GM12878 (cell line): Measurements from ENCODE around the gene MTFR2. TPM values are rescaled to one million over a fixed set of nuclear protein-coding genes. Genes with fewer than 3 reads are reported as not detected.

ENCODE experiments used
- ATAC-seq: fragments of 200-7000 bp; cut with Tn5 transposase; 3 replicates; pipeline ENCODE4 v1.9.1; 2020; ENCODE audit warnings: mild to moderate bottlenecking, moderate library complexity
- BruUV-seq: library from RNA; stranded (reverse); fragments of 400-500 nt; replicated peaks from 2 replicates; lab custom pipeline; 2021; lab: Mats Ljungman, UMichigan
- CTCF ChIA-PET: fragments of 300-600 bp; sonication (Branson Sonifier 250); formaldehyde crosslinking; extraction: SDS; loops from one replicate; lab custom pipeline; 2021; ENCODE audit warnings: inconsistent platforms; lab: Yijun Ruan, JAX
- POLR2A ChIA-PET: fragments of 350-600 bp; formaldehyde crosslinking; extraction: SDS; loops from one replicate; lab custom pipeline; 2021; ENCODE audit warnings: inconsistent platforms; lab: Charles Lee
- RAD21 ChIA-PET: fragments of 300-600 bp; sonication (Branson Sonifier 250); formaldehyde crosslinking; loops from one replicate; lab custom pipeline; 2023; ENCODE audit warnings: antibody characterized with exemption; ENCODE audit not compliant: unreplicated experiment; lab: Charles Lee
- SMC1A ChIA-PET: fragments of 300-600 bp; sonication (Branson Sonifier 250); formaldehyde crosslinking; loops from one replicate; lab custom pipeline; 2023; ENCODE audit not compliant: unreplicated experiment, uncharacterized antibody; lab: Charles Lee
- DNase-seq: peaks from one replicate; pipeline ENCODE4 v3.0.0-alpha.2; 2011; ENCODE audit warnings: low read depth, low spot score
- FAIRE-seq: peaks from 3 replicates; lab custom pipeline; 2011; peaks lifted over from hg19 to GRCh38; lab: Jason Lieb, UNC
- H2AFZ ChIP-seq: 2 replicates; pipeline ENCODE4 v1.6.0; 2011; ENCODE audit warnings: low read depth, low read length, control low read depth; ENCODE audit not compliant: control insufficient read depth
- H3K27ac ChIP-seq: 2 replicates; pipeline ENCODE4 v1.5.1; 2011; ENCODE audit warnings: control low read depth; ENCODE audit not compliant: control insufficient read depth, insufficient read depth
- H3K27me3 ChIP-seq, 2 experiments: replicated peaks in 1 of 2; 2 replicates each; pipeline versions ENCODE4 v1.6.0 to v1.6.1; 2011; ENCODE audit warnings: low read length in 1 of 2; ENCODE audit not compliant: control insufficient read depth in 2 of 2, insufficient read depth in 2 of 2
- H3K36me3 ChIP-seq, 2 experiments: 2 replicates each; pipeline ENCODE4 v1.5.1; 2011; ENCODE audit warnings: low read length in 1 of 2; ENCODE audit not compliant: control insufficient read depth in 2 of 2, insufficient read depth in 2 of 2
- H3K4me1 ChIP-seq: 2 replicates; pipeline ENCODE4 v1.6.1; 2011; ENCODE audit warnings: mild to moderate bottlenecking, low read length, moderate library complexity, mixed read lengths; ENCODE audit not compliant: control insufficient read depth, insufficient read depth
- H3K4me2 ChIP-seq: 2 replicates; pipeline ENCODE4 v1.6.0; 2011; ENCODE audit warnings: control low read depth; ENCODE audit not compliant: control insufficient read depth, insufficient read depth
- H3K4me3 ChIP-seq: fragments of 200-600 bp; sonication (generic); 2 replicates; pipeline ENCODE4 v1.5.1; 2016
- H3K79me2 ChIP-seq: 2 replicates; pipeline ENCODE4 v1.6.0; 2011; ENCODE audit warnings: low read length; ENCODE audit not compliant: control insufficient read depth, insufficient read depth
- H3K9ac ChIP-seq: 2 replicates; pipeline ENCODE4 v1.8.0; 2011; ENCODE audit warnings: low read length, control low read depth, mixed read lengths; ENCODE audit not compliant: control insufficient read depth, insufficient read depth
- H3K9me3 ChIP-seq: replicated peaks from 3 replicates; pipeline ENCODE4 v1.5.1; 2011; ENCODE audit warnings: mild to moderate bottlenecking, low read length; ENCODE audit not compliant: control insufficient read depth, insufficient read depth
- H4K20me1 ChIP-seq: 2 replicates; pipeline ENCODE4 v1.6.0; 2011; ENCODE audit not compliant: control insufficient read depth, insufficient read depth
- CREB1 ChIP-seq: IDR thresholded peaks from 2 replicates; pipeline ENCODE4 v1.6.1; 2012; ENCODE audit warnings: low read depth, mild to moderate bottlenecking, inconsistent platforms
- E2F4 ChIP-seq: IDR thresholded peaks from 2 replicates; pipeline ENCODE4 v1.6.1; 2012; ENCODE audit warnings: low read depth, low read length, improper control_type of control experiment
- EGR1 ChIP-seq, 2 experiments: IDR thresholded peaks; 1 replicate in 1 of 2; 2 replicates in 1 of 2; pipeline ENCODE4 v1.6.1; 2011 to 2012; ENCODE audit warnings: low read depth in 2 of 2, low read length in 2 of 2, borderline replicate concordance in 1 of 2, mild to moderate bottlenecking in 1 of 2, moderate library complexity in 1 of 2
- ESRRA ChIP-seq: IDR thresholded peaks from 2 replicates; pipeline ENCODE4 v1.6.1; 2012; ENCODE audit warnings: mild to moderate bottlenecking, low read length, improper control_type of control experiment
- FOS ChIP-seq: IDR thresholded peaks from 3 replicates; pipeline ENCODE4 v1.6.1; 2011; ENCODE audit warnings: borderline replicate concordance; ENCODE audit not compliant: insufficient read length; ENCODE audit errors: extremely low read depth
- FOXM1 ChIP-seq: IDR thresholded peaks from 2 replicates; pipeline ENCODE4 v1.6.1; 2012; ENCODE audit warnings: low read depth, mild to moderate bottlenecking, inconsistent platforms, low read length, moderate library complexity
- NFXL1 ChIP-seq: fragments of 450-650 bp; IDR thresholded peaks from 2 replicates; pipeline ENCODE4 v1.6.1; 2017; ENCODE audit warnings: antibody characterized with exemption, mild to moderate bottlenecking, borderline replicate concordance
- NFYA ChIP-seq: IDR thresholded peaks from 2 replicates; pipeline ENCODE4 v1.6.1; 2011; ENCODE audit warnings: low read depth, mild to moderate bottlenecking, low read length, improper control_type of control experiment, borderline replicate concordance
- STAT1 ChIP-seq: fragments of 450-650 bp; conservative IDR thresholded peaks from 2 replicates; pipeline ENCODE4 v1.6.1; 2014; ENCODE audit warnings: antibody characterized with exemption, mild to moderate bottlenecking
- SUZ12 ChIP-seq: fragments of 200-600 bp; sonication (generic); IDR thresholded peaks from one replicate; pipeline ENCODE4 v1.6.1; 2018; ENCODE audit warnings: antibody characterized with exemption, mild to moderate bottlenecking; ENCODE audit not compliant: unreplicated experiment
- TARDBP ChIP-seq: IDR thresholded peaks from 2 replicates; pipeline ENCODE4 v1.6.1; 2016; ENCODE audit warnings: borderline replicate concordance
- WGBS: methylation state at CpG from one replicate; pipeline ENCODE4 v1.1.6; 2016; ENCODE audit warnings: low lambda C conversion rate; ENCODE audit not compliant: insufficient replicate concordance, insufficient coverage; ENCODE audit errors: missing lambda C conversion rate; 5-methylcytosine and 5-hydroxymethylcytosine counted together
- in situ Hi-C: fragments of 300-500 bp; cut with MboI; formaldehyde crosslinking; loops from 9 replicates; pipeline ENCODE4 v1.14.3; 2018; ENCODE audit warnings: mixed read lengths
- intact Hi-C: fragments of 100-400 bp; cut with micrococcal nuclease; formaldehyde crosslinking; loops from one replicate; pipeline ENCODE4 v1.14.2; 2022; ENCODE audit not compliant: unreplicated experiment
- polyA plus RNA-seq, 11 experiments: library from polyadenylated mRNA; depleted of rRNA in 4 of 11; unstranded in 6 of 11; stranded (reverse) in 5 of 11; fragments of >200 nt; fragmentation: Nextera tagmentation in 4 of 11; fragmentation: Illumina TruSeq in 1 of 11; extraction: Ambion mirVana in 4 of 11; extraction: Trizol in 1 of 11; gene quantifications; 1 replicate in 1 of 11; 2 replicates in 10 of 11; pipeline versions ENCODE4 v1.2.1 to v1.2.3, GENCODE V29; 2011 to 2016; ENCODE audit warnings: inconsistent platforms in 2 of 11, missing spikeins in 2 of 11, low read depth in 1 of 11
- total RNA-seq, 4 experiments: library from RNA; depleted of rRNA in 3 of 4; stranded (reverse); fragments of >200 nt in 3 of 4; fragmentation: Illumina TruSeq in 1 of 4; extraction: Trizol in 1 of 4; gene quantifications; 2 replicates each; pipeline versions ENCODE4 v1.2.1 to v1.2.3, GENCODE V29; 2013 to 2021
- TF ChIP-seq, protein P1 (sequence below): fragments of 450-650 bp; IDR thresholded peaks from 2 replicates; pipeline ENCODE4 v1.6.1; 2017; ENCODE audit warnings: mild to moderate bottlenecking, moderate library complexity

Gene MTFR2
- total and polyA plus RNA-seq, 10 of the 15 experiments (the other 5 are each of a cell fraction or from before 2014, with no cell fraction given), result 7.3 to 33.5 (median 25.3) TPM

GRCh38 chr6:136209496-136209895 is 40.6 kb downstream of the MTFR2 start:
- in situ Hi-C loops (no loop called here), intact Hi-C loops (no loop called here)
- POLR2A ChIA-PET, result no interaction called here
- DNase-seq (no peak), ATAC-seq (no peak), FAIRE-seq (no peak)
- 50% methylated on average over 2 of the region's 2 CpGs for WGBS
- TF ChIP-seq TARDBP, result no peak
- TF ChIP-seq, protein P1, sequence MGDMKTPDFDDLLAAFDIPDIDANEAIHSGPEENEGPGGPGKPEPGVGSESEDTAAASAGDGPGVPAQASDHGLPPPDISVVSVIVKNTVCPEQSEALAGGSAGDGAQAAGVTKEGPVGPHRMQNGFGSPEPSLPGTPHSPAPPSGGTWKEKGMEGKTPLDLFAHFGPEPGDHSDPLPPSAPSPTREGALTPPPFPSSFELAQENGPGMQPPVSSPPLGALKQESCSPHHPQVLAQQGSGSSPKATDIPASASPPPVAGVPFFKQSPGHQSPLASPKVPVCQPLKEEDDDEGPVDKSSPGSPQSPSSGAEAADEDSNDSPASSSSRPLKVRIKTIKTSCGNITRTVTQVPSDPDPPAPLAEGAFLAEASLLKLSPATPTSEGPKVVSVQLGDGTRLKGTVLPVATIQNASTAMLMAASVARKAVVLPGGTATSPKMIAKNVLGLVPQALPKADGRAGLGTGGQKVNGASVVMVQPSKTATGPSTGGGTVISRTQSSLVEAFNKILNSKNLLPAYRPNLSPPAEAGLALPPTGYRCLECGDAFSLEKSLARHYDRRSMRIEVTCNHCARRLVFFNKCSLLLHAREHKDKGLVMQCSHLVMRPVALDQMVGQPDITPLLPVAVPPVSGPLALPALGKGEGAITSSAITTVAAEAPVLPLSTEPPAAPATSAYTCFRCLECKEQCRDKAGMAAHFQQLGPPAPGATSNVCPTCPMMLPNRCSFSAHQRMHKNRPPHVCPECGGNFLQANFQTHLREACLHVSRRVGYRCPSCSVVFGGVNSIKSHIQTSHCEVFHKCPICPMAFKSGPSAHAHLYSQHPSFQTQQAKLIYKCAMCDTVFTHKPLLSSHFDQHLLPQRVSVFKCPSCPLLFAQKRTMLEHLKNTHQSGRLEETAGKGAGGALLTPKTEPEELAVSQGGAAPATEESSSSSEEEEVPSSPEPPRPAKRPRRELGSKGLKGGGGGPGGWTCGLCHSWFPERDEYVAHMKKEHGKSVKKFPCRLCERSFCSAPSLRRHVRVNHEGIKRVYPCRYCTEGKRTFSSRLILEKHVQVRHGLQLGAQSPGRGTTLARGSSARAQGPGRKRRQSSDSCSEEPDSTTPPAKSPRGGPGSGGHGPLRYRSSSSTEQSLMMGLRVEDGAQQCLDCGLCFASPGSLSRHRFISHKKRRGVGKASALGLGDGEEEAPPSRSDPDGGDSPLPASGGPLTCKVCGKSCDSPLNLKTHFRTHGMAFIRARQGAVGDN, result no peak
- no peak for TF ChIP-seq NFYA
- TF ChIP-seq FOXM1, result no peak
- no peak for TF ChIP-seq FOS
- no peak for TF ChIP-seq ESRRA
- no peak for TF ChIP-seq NFXL1
- no peak for TF ChIP-seq SUZ12
- TF ChIP-seq CREB1, result no peak
- TF ChIP-seq STAT1, result no peak
- TF ChIP-seq EGR1 (IDR thresholded peaks at IDR 0.05; ENCODE audit: borderline replicate concordance in 1 of 2, low read depth in 2 of 2, low read length in 2 of 2), result no peak
- TF ChIP-seq E2F4, result no peak
- H3K4me2 ChIP-seq, result no peak overlapping the region
- H3K4me3 ChIP-seq, result no peak overlapping the region
- H3K4me1 ChIP-seq, result no peaks in the 10 kb centered on the region
- RAD21 ChIA-PET, result no interaction called here
- H3K27me3 ChIP-seq, result no peaks in the 10 kb centered on the region; a peak in 1 of 4 replicates
- BruUV-seq, result no TSS peak
- H3K36me3 ChIP-seq, result no peaks in the 10 kb centered on the region
- SMC1A ChIA-PET, result no interaction called here
- no peak overlapping the region for H2AFZ ChIP-seq
- H3K9me3 ChIP-seq, result no peaks in the 10 kb centered on the region
- no peak overlapping the region for H3K27ac ChIP-seq
- H3K79me2 ChIP-seq, result no peaks in the 10 kb centered on the region
- CTCF ChIA-PET, result interaction anchor here (0.9 kb wide), 1 partner anchor 17 kb away, joined by 3 read pairs; no protein-coding TSS in a partner anchor
- H3K9ac ChIP-seq, result no peak overlapping the region
- no peaks in the 10 kb centered on the region for H4K20me1 ChIP-seq
